ENCODE data around the gene DUSP28. TPM values are rescaled to one million over a fixed set of nuclear protein-coding genes. Genes with fewer than 3 reads are reported as not detected.

DUSP28 gene
- total and polyA plus RNA-seq, 12 donors, result 4.9 to 22.2 (median 8.5) TPM

DNA sequence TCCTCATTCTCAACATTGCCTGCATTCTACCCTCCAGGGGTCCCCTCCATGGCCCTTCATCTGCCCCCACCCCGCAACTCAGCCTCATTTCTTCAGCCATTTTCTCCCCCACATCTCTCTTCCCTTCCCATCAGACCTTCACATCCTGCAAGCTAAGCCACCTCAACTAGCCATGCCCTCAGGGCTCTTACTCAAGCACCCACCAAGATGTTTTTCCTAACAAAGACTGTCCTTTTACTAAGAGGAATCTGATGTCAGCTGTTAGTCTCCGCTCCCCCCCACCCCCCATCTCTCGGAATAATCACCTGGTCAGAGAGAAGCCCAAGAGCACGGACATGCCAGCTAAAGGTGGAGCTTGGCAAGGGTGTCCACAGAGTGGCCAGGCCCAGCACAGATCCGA is 21.7 kb downstream of the DUSP28 start:
- TF ChIP-seq POLR2A (IDR thresholded peaks at IDR 0.05) (no peak), CTCF (IDR thresholded peaks at IDR 0.05) (no peak)
- Histone ChIP-seq H3K9me3 (replicated peaks in 1 of 3) (no peaks in the 10 kb centered on the region), H3K27me3 (no peaks in the 10 kb centered on the region), H3K4me1 (replicated peaks in 1 of 2) (peaks cover 43 to 48% of the 10 kb centered on the region in 2 donors), H3K4me3 (no peak overlapping the region), H3K36me3 (replicated peaks in 1 of 2) (peaks cover 0 to 17% of the 10 kb centered on the region in 2 donors), H3K27ac (no peak overlapping the region)
- WGBS, 4 donors, result 93 to 100% (median 97%) methylated on average over 4 to 5 of the region's 5 CpGs
- no peak for DNase-seq
- intact Hi-C loops (cut with DNase I), result no loop called here

DNA sequence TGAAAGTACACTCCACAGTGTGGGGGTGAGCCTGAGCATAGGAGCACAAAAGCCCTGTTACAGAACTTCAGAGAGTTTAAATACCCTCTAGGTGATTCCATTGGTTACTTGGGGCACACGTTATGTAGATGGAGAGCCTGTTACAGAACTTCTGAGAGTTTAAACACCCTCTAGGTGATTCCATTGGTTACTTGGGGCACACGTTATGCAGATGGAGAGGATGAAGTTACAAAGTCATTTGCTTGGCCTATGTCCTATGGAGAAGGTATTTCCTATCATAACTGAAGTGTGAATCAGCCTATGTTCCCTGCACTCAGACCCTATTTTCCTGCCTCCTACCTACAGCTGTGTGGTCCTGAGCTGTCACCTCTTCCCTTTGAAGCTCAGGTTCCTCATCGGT is 22.6 kb downstream of the DUSP28 start:
- H3K27ac ChIP-seq, result no peak overlapping the region
- WGBS, 4 donors, result 78 to 95% (median 85%) methylated on average over 3 of the region's 3 CpGs
- DNase-seq, result no peak

DNA sequence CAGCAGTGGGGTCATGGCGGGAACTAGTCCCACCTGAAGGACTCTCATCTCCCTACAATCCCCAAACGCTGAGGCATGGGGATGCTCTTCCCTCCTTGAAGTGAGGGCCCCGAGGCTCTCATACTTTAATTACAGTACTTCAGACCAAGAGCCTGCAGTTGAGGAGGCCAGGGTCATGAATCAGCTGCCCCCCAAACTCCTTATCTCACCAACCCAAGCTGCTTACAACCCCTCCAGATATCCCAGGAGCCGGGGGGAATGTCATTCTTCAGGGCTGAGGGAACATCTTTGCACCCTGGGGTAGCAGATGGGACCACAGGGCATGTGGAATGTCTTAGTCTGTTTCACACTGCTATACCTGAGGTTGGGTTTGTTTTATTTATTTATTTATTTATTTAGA is 23.6 kb downstream of the DUSP28 start:
- Histone ChIP-seq H3K27ac (no peak overlapping the region), H3K4me3 (no peak overlapping the region), H3K9me3 (replicated peaks in 1 of 3) (no peaks in the 10 kb centered on the region), H3K36me3 (replicated peaks in 1 of 2) (no peaks in the 10 kb centered on the region), H3K27me3 (no peaks in the 10 kb centered on the region), H3K4me1 (replicated peaks in 1 of 2) (peaks cover 45 to 51% of the 10 kb centered on the region in 2 donors)
- WGBS, 4 donors, result 85 to 100% (median 94%) methylated on average over 3 to 4 of the region's 4 CpGs
- DNase-seq, result no peak
- intact Hi-C loops (cut with DNase I), result no loop called here
- TF ChIP-seq CTCF (IDR thresholded peaks at IDR 0.05), result no peak
- no peak for TF ChIP-seq POLR2A (IDR thresholded peaks at IDR 0.05)

More for the DNA sequence above, 22.6 kb downstream of the DUSP28 start:
- Histone ChIP-seq H3K9me3 (replicated peaks in 1 of 3) (no peaks in the 10 kb centered on the region), H3K4me3 (no peak overlapping the region), H3K27me3 (no peaks in the 10 kb centered on the region), H3K4me1 (replicated peaks in 1 of 2) (peaks cover 49 to 52% of the 10 kb centered on the region in 2 donors), H3K36me3 (replicated peaks in 1 of 2) (peaks cover 0 to 7% of the 10 kb centered on the region in 2 donors)
- intact Hi-C loops (cut with DNase I), result no loop called here
- no peak for TF ChIP-seq POLR2A (IDR thresholded peaks at IDR 0.05)
- TF ChIP-seq CTCF (IDR thresholded peaks at IDR 0.05), result no peak

DNA sequence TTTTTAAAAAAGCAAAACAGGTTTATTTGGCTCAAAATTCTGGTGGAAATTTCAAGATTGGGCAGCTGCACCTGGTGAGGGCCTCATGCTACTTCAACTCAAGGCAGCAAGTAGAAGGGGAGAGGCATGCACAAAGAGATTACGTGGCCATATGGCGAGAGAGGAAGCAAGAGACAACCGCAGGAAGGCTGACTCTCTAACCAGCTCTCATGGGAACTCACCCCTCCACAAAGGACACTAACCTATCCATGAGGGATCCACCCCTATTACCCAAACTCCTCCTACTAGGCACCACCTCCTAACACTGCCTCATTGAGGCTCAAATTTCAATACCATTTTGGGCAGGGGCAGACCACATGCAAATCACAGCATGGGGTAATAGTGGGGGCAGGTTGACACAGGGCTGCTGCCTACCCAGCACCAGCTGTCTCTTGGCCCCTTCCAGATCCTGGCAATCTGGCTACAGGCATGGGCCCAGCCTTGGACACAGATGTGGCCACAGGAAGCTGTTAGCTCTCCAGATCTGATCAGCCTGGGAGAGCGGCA is 24.4 kb downstream of the DUSP28 start:
- WGBS, 4 donors, result 64 to 82% (median 79%) methylated on average over 3 to 4 of the region's 4 CpGs
- TF ChIP-seq POLR2A (IDR thresholded peaks at IDR 0.05) (no peak), CTCF (IDR thresholded peaks at IDR 0.05) (no peak)
- Histone ChIP-seq H3K27ac (no peak overlapping the region), H3K9me3 (replicated peaks in 1 of 3) (no peaks in the 10 kb centered on the region), H3K27me3 (no peaks in the 10 kb centered on the region), H3K36me3 (replicated peaks in 1 of 2) (no peaks in the 10 kb centered on the region), H3K4me3 (no peak overlapping the region), H3K4me1 (replicated peaks in 1 of 2) (peaks cover 37 to 43% of the 10 kb centered on the region in 2 donors)
- intact Hi-C loops (cut with DNase I), result no loop called here
- DNase-seq, result no peak
